Measurements from ENCODE around the gene KMT5C. TPM values are rescaled to one million over a fixed set of nuclear protein-coding genes. Genes with fewer than 3 reads are reported as not detected.

Gene KMT5C
- total and polyA plus RNA-seq, 10 of the 15 experiments (the other 5 are each of a cell fraction or from before 2014, with no cell fraction given) = 0.20 to 15.8 (median 4.3) TPM; not detected in 1

DNA sequence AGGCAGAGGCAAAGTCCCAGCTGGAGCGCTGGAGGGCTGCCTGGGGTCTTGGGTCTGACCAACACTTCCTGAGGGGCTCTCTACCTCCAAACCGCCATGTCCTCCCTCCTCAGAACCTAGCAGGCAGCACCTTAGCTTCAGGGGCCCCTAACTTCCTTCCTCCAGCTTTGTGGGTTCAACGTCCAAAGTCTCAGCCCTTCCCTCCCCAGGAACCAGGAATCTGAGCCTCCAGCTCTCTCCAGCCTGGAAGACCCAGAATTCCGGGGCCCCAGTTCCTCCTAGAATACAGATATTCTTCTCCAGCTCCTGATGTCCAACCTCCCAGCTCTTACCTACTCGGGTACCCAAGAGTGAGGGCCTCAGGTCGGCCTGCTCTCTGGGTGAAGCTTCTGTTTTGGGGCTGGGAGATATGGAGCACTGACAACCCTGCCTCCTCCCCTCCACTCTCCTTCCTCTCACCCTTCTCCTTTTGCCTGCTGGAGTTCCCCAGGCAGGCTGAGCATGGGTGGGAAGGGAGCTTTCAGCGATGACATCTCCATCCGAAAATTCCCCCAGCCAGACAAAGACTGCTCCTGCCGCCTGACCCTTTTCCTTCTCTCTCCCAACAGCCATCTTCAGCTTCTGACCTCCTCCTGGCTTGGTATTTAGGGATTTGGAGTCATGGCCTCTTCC lies 18.1 kb upstream of the KMT5C start (continued):
- TF ChIP-seq TCF7 (IDR thresholded peaks at IDR 0.05; ENCODE audit: borderline replicate concordance) (no peak), PAX5 (IDR thresholded peaks at IDR 0.05; ENCODE audit: borderline replicate concordance, low read depth, low read length) (no peak), CREM (IDR thresholded peaks at IDR 0.05; ENCODE audit: low read depth) (no peak), ZSCAN29 (IDR thresholded peaks at IDR 0.05) (no peak), TCF12 (IDR thresholded peaks at IDR 0.05; ENCODE audit: low read depth, low read length) (no peak), HDGF (IDR thresholded peaks at IDR 0.05) (no peak), MTA3 (IDR thresholded peaks at IDR 0.05; ENCODE audit: borderline replicate concordance, low read length) (no peak), CHD2 (IDR thresholded peaks at IDR 0.05; ENCODE audit: borderline replicate concordance, low read depth, low read length) (no peak), HCFC1 (IDR thresholded peaks at IDR 0.05; ENCODE audit: low read length) (no peak)
- TF ChIP-seq, protein P1, sequence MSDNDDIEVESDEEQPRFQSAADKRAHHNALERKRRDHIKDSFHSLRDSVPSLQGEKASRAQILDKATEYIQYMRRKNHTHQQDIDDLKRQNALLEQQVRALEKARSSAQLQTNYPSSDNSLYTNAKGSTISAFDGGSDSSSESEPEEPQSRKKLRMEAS (IDR thresholded peaks at IDR 0.05; ENCODE audit: low read depth, low read length) = no peak

DNA sequence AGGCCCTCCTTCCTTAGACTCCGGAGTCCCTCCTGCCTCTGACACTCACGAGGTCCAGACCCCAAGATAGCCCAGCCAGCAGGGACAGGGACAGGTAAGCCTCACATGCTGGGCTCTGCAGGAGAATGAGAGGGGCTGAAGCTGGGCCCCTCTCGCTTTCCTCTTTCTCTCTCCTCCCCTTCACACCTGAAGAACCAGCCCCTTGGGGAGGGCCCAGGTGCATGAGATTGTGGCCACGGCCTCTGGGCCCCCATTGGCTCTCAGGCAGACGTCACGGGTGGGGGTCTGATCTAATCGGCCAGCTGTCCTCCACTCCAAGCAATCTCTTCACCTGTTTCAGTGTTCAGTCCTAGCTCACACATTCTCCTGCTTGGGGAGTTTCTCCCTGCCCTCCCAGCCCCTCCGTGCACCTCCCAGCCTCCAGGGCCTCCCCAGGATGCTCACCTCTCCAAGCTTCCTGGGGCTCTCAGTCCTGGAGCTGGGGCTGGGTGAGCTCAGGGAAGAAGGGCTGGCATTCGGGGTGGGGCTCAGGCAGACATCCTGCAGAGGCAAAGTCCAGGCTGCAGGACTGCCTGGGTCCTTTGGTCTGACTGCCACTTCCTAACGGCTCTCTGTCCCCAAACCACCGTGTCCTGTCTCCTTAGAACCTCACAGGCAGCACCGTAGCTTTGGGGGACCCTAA lies 17.3 kb upstream of the KMT5C start:
- DNase-seq (ENCODE audit: low read depth, low spot score) (no peak), ATAC-seq (no peak), FAIRE-seq (no peak)
- RAD21 ChIA-PET (ENCODE audit: unreplicated experiment) = no interaction called here
- CTCF ChIA-PET = interaction anchor here (1.2 to 2.7 kb wide), 3 partner anchors 17 to 30 kb away, joined by 4 to 13 read pairs (median 6); partner anchors contain the start of gene KMT5C
- SMC1A ChIA-PET (ENCODE audit: uncharacterized antibody, unreplicated experiment) = interaction anchor here (1.2 kb wide), 1 partner anchor 21 kb away, joined by 5 read pairs; no protein-coding TSS in a partner anchor
- no peaks in the 10 kb centered on the region for H3K36me3 ChIP-seq (ENCODE audit: control insufficient read depth in 2 of 2, insufficient read depth in 2 of 2, low read length in 1 of 2)
- intact Hi-C loops (cut with micrococcal nuclease; ENCODE audit: unreplicated experiment) (no loop called here), in situ Hi-C loops (cut with MboI) (no loop called here)
- H3K9me3 ChIP-seq (replicated peaks; ENCODE audit: control insufficient read depth, insufficient read depth, low read length) = no peaks in the 10 kb centered on the region
- no peak overlapping the region for H3K9ac ChIP-seq (ENCODE audit: control insufficient read depth, insufficient read depth, low read length)
- no peak overlapping the region for H3K27ac ChIP-seq (ENCODE audit: control insufficient read depth, insufficient read depth)
- no TSS peak for BruUV-seq (replicated peaks)
- no peaks in the 10 kb centered on the region for H3K4me1 ChIP-seq (ENCODE audit: control insufficient read depth, insufficient read depth, low read length)
- no peak overlapping the region for H3K4me2 ChIP-seq (ENCODE audit: control insufficient read depth, insufficient read depth)
- no peak overlapping the region for H3K4me3 ChIP-seq
- no peaks in the 10 kb centered on the region for H3K79me2 ChIP-seq (ENCODE audit: control insufficient read depth, insufficient read depth, low read length)
- POLR2A ChIA-PET = interaction anchor here (0.8 kb wide), 1 partner anchor 17 kb away, joined by 3 read pairs; the partner anchor contains the start of gene KMT5C
- no peaks in the 10 kb centered on the region for H4K20me1 ChIP-seq (ENCODE audit: control insufficient read depth, insufficient read depth)
- WGBS (ENCODE audit: insufficient coverage, insufficient replicate concordance, low lambda C conversion rate, missing lambda C conversion rate) = 19% methylated on average over 12 of the region's 12 CpGs
- H2AFZ ChIP-seq (ENCODE audit: control insufficient read depth, low read depth, low read length) = no peak overlapping the region
- TF ChIP-seq SMAD1 (IDR thresholded peaks at IDR 0.05; ENCODE audit: low read depth, partially characterized antibody) (no peak), KDM1A (IDR thresholded peaks at IDR 0.05; ENCODE audit: borderline replicate concordance) (no peak), ETV6 (conservative IDR thresholded peaks at IDR 0.05 in 1 of 2, IDR thresholded peaks at IDR 0.05 in 1 of 2; ENCODE audit: borderline replicate concordance in 1 of 2, low read depth in 1 of 2) (no peak)
- TF ChIP-seq, protein P2, sequence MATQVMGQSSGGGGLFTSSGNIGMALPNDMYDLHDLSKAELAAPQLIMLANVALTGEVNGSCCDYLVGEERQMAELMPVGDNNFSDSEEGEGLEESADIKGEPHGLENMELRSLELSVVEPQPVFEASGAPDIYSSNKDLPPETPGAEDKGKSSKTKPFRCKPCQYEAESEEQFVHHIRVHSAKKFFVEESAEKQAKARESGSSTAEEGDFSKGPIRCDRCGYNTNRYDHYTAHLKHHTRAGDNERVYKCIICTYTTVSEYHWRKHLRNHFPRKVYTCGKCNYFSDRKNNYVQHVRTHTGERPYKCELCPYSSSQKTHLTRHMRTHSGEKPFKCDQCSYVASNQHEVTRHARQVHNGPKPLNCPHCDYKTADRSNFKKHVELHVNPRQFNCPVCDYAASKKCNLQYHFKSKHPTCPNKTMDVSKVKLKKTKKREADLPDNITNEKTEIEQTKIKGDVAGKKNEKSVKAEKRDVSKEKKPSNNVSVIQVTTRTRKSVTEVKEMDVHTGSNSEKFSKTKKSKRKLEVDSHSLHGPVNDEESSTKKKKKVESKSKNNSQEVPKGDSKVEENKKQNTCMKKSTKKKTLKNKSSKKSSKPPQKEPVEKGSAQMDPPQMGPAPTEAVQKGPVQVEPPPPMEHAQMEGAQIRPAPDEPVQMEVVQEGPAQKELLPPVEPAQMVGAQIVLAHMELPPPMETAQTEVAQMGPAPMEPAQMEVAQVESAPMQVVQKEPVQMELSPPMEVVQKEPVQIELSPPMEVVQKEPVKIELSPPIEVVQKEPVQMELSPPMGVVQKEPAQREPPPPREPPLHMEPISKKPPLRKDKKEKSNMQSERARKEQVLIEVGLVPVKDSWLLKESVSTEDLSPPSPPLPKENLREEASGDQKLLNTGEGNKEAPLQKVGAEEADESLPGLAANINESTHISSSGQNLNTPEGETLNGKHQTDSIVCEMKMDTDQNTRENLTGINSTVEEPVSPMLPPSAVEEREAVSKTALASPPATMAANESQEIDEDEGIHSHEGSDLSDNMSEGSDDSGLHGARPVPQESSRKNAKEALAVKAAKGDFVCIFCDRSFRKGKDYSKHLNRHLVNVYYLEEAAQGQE (IDR thresholded peaks at IDR 0.05; ENCODE audit: low read depth, low read length) = no peak
- H3K27me3 ChIP-seq (replicated peaks in 1 of 2; ENCODE audit: control insufficient read depth in 2 of 2, insufficient read depth in 2 of 2, low read length in 1 of 2) = no peaks in the 10 kb centered on the region
